B cell (primary cell): ENCODE results near the gene FHL1.

Source experiments
- EZH2 ChIP-seq: IDR thresholded peaks from 2 replicates; pipeline ENCODE4 v1.6.1; 2012; ENCODE audit warnings: borderline replicate concordance, low read depth, mild to moderate bottlenecking, moderate library complexity, low read length; ENCODE audit not compliant: insufficient read depth, poor library complexity, severe bottlenecking
- TF ChIP-seq, protein P1 (sequence below): fragments of 200-600 bp; IDR thresholded peaks from one replicate; pipeline ENCODE4 v1.8.0; 2022; ENCODE audit warnings: antibody characterized with exemption, mild to moderate bottlenecking

DNA sequence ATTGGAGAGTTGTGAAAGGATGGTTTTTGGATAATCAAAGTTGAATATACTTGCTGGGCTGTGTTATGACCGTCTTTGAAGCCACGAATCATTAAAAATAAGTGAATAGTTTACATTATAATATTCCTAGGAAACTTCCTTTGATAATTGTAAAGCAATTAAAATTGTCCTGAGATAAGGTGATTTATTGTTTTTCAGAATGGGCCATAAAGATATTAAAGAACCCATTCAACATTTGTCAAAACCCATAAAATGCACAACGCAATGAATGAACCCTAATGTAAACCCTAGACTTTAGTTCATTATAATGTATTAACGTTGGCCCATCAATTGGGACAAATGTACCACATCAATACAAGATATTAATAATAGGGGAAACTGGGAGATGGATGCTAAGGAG lies 11.4 kb downstream of the FHL1 start:
- TF ChIP-seq, protein P1, sequence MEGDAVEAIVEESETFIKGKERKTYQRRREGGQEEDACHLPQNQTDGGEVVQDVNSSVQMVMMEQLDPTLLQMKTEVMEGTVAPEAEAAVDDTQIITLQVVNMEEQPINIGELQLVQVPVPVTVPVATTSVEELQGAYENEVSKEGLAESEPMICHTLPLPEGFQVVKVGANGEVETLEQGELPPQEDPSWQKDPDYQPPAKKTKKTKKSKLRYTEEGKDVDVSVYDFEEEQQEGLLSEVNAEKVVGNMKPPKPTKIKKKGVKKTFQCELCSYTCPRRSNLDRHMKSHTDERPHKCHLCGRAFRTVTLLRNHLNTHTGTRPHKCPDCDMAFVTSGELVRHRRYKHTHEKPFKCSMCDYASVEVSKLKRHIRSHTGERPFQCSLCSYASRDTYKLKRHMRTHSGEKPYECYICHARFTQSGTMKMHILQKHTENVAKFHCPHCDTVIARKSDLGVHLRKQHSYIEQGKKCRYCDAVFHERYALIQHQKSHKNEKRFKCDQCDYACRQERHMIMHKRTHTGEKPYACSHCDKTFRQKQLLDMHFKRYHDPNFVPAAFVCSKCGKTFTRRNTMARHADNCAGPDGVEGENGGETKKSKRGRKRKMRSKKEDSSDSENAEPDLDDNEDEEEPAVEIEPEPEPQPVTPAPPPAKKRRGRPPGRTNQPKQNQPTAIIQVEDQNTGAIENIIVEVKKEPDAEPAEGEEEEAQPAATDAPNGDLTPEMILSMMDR: no peak
- TF ChIP-seq EZH2: no peak
